Right lobe of liver (tissue), 4 donors: ENCODE results near the gene EIPR1.

Experiments
- POLR2A ChIP-seq: fragments of 450-650 bp; IDR thresholded peaks from one replicate; pipeline ENCODE4 v1.6.1; 2017; ENCODE audit warnings: antibody characterized with exemption, mild to moderate bottlenecking
- TF ChIP-seq, protein P1 (sequence below), 4 donors: fragments of 200-600 bp in 3 of 4; fragments of 450-650 bp in 1 of 4; IDR thresholded peaks; one replicate each; pipeline versions ENCODE4 v1.5.1 to v1.8.0; 2016 to 2022; ENCODE audit warnings: antibody characterized with exemption in 4 of 4, mild to moderate bottlenecking in 2 of 4
- donor health status: DM: no; HTN: no; CAD: no.
- donor health status: DM: no; HTN: no; CAD: no.
- donor health status: DM: no; HTN: yes; CAD: no.

DNA sequence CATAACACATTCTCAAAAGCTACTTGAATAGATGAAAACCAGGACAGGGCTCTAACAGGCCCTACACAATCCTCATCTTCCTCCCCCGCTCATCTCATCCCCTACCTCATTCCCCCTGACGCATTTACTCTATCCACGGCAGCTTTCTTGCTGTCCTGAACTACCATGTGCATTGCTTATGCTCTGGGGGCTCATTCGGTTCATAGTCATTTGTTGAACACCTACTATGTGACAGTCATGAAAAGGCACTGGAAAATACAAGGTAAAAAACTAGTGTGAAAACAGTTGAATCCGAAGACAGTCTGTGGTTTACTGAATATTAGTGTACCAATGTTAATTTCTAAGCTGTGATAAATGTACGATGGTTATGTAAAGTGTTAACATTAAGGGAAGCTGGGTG, 797 bp downstream of the EIPR1 start:
- TF ChIP-seq, protein P1, sequence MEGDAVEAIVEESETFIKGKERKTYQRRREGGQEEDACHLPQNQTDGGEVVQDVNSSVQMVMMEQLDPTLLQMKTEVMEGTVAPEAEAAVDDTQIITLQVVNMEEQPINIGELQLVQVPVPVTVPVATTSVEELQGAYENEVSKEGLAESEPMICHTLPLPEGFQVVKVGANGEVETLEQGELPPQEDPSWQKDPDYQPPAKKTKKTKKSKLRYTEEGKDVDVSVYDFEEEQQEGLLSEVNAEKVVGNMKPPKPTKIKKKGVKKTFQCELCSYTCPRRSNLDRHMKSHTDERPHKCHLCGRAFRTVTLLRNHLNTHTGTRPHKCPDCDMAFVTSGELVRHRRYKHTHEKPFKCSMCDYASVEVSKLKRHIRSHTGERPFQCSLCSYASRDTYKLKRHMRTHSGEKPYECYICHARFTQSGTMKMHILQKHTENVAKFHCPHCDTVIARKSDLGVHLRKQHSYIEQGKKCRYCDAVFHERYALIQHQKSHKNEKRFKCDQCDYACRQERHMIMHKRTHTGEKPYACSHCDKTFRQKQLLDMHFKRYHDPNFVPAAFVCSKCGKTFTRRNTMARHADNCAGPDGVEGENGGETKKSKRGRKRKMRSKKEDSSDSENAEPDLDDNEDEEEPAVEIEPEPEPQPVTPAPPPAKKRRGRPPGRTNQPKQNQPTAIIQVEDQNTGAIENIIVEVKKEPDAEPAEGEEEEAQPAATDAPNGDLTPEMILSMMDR (IDR thresholded peaks at IDR 0.05): no peak
- no peak for TF ChIP-seq POLR2A
